MM.1S (cell line): Measurements from ENCODE around the gene MAN1C1.

Experiments
- DNase-seq: peaks from one replicate; pipeline ENCODE4 v3.0.0-alpha.2; 2015
- H2AFZ ChIP-seq: fragments of 300-600 bp; sonication (generic); 2 replicates; pipeline ENCODE4 v1.6.0; 2016; ENCODE audit warnings: antibody characterized with exemption, low read length
- H3F3A ChIP-seq: fragments of 300-600 bp; sonication (generic); 2 replicates; pipeline ENCODE4 v1.6.1; 2016; ENCODE audit warnings: mild to moderate bottlenecking, antibody characterized with exemption, low read length, moderate library complexity, mixed read lengths; ENCODE audit not compliant: insufficient read depth
- H3K27ac ChIP-seq: fragments of 300-600 bp; sonication (generic); 2 replicates; pipeline ENCODE4 v1.5.1; 2016; ENCODE audit warnings: mild to moderate bottlenecking, low read length
- H3K27me3 ChIP-seq: fragments of 300-600 bp; sonication (generic); replicated peaks from 2 replicates; pipeline ENCODE4 v1.6.0; 2016; ENCODE audit warnings: low read length; ENCODE audit not compliant: insufficient read depth
- H3K36me3 ChIP-seq: fragments of 300-600 bp; sonication (generic); replicated peaks from 2 replicates; pipeline ENCODE4 v1.6.1; 2016; ENCODE audit warnings: mild to moderate bottlenecking, low read length, mixed read lengths; ENCODE audit not compliant: insufficient read depth
- H3K4me1 ChIP-seq: fragments of 300-600 bp; sonication (generic); 2 replicates; pipeline ENCODE4 v1.6.1; 2016; ENCODE audit warnings: low read length, mixed read lengths
- H3K4me2 ChIP-seq: fragments of 300-600 bp; sonication (generic); 2 replicates; pipeline ENCODE4 v1.6.0; 2016; ENCODE audit warnings: low read depth, low read length
- H3K4me3 ChIP-seq: fragments of 300-600 bp; sonication (generic); 2 replicates; pipeline ENCODE4 v1.5.1; 2016; ENCODE audit warnings: low read length, mixed read lengths
- H3K79me2 ChIP-seq: fragments of 300-600 bp; sonication (generic); 2 replicates; pipeline ENCODE4 v1.6.1; 2016; ENCODE audit warnings: mixed run types, low read length, mixed read lengths
- H3K9ac ChIP-seq: fragments of 300-600 bp; sonication (generic); 2 replicates; pipeline ENCODE4 v1.6.1; 2016; ENCODE audit warnings: low read length, mixed read lengths
- H3K9me2 ChIP-seq: fragments of 300-600 bp; sonication (generic); replicated peaks from 2 replicates; pipeline ENCODE4 v1.6.1; 2016; ENCODE audit warnings: mild to moderate bottlenecking, low read length, mixed read lengths; ENCODE audit not compliant: insufficient read depth
- H3K9me3 ChIP-seq: fragments of 300-600 bp; sonication (generic); replicated peaks from 2 replicates; pipeline ENCODE4 v1.6.1; 2016; ENCODE audit warnings: mild to moderate bottlenecking, low read length, mixed read lengths; ENCODE audit not compliant: insufficient read depth
- H4K20me1 ChIP-seq: fragments of 300-600 bp; sonication (generic); 2 replicates; pipeline ENCODE4 v1.6.1; 2016; ENCODE audit warnings: mild to moderate bottlenecking, low read length, moderate library complexity, mixed read lengths; ENCODE audit not compliant: insufficient read depth
- CTCF ChIP-seq: fragments of 300-600 bp; sonication (generic); IDR thresholded peaks from 2 replicates; pipeline ENCODE4 v1.5.1; 2016; ENCODE audit warnings: antibody characterized with exemption, low read length, mixed read lengths
- EZH2 ChIP-seq: fragments of 300-600 bp; sonication (generic); optimal IDR thresholded peaks from 2 replicates; pipeline ENCODE3; 2017; ENCODE audit warnings: low read depth, mild to moderate bottlenecking, antibody characterized with exemption, low read length, mixed read lengths
- EZH2phosphoT487 ChIP-seq: fragments of 300-600 bp; sonication (generic); IDR thresholded peaks from 2 replicates; pipeline ENCODE4 v1.6.1; 2018; ENCODE audit warnings: antibody characterized with exemption, low read length

MAN1C1 gene

GRCh38 chr1:25728301-25728935 is 111.8 kb downstream of the MAN1C1 start:
- no peak overlapping the region for H3K4me2 ChIP-seq
- no peak overlapping the region for H3K4me3 ChIP-seq
- H3K79me2 ChIP-seq: no peaks in the 10 kb centered on the region
- H3K27ac ChIP-seq: no peak overlapping the region
- H3K9me3 ChIP-seq: no peaks in the 10 kb centered on the region
- no peaks in the 10 kb centered on the region for H3K9me2 ChIP-seq
- DNase-seq: no peak
- no peaks in the 10 kb centered on the region for H3K27me3 ChIP-seq
- H3F3A ChIP-seq: 0 out of 2 replicates have a peak, but pooled peaks cover 6% of the 10 kb centered on the region
- no peaks in the 10 kb centered on the region for H3K36me3 ChIP-seq
- H4K20me1 ChIP-seq: peaks cover 7% of the 10 kb centered on the region; the same call in 1 of the 2 replicates
- H3K9ac ChIP-seq: no peak overlapping the region
- TF ChIP-seq CTCF (no peak), EZH2 (no peak), EZH2phosphoT487 (no peak)
- no peak overlapping the region for H2AFZ ChIP-seq
- H3K4me1 ChIP-seq: peaks cover 16% of the 10 kb centered on the region

- H3K9me3 ChIP-seq: no peaks in the 10 kb centered on the region
These were observed 112.5 kb downstream of the MAN1C1 start for GRCh38 chr1:25729045-25729444.

GRCh38 chr1:25729790-25730644 is 113.4 kb downstream of the MAN1C1 start:
- Histone ChIP-seq H3K4me1 (peaks cover 16% of the 10 kb centered on the region), H3K9ac (no peak overlapping the region), H3K9me3 (no peaks in the 10 kb centered on the region), H4K20me1 (peaks cover 7% of the 10 kb centered on the region; the same call in 1 of the 2 replicates), H3F3A (0 out of 2 replicates have a peak, but pooled peaks cover 6% of the 10 kb centered on the region), H3K4me3 (no peak overlapping the region), H3K9me2 (no peaks in the 10 kb centered on the region), H3K79me2 (no peaks in the 10 kb centered on the region), H3K27ac (no peak overlapping the region), H3K36me3 (no peaks in the 10 kb centered on the region), H3K27me3 (no peaks in the 10 kb centered on the region), H3K4me2 (no peak overlapping the region; the same call in 1 of the 2 replicates), H2AFZ (no peak overlapping the region)
- no peak for DNase-seq
- TF ChIP-seq CTCF (no peak), EZH2 (no peak)

More at GRCh38 chr1:25729045-25729444, 112.5 kb downstream of the MAN1C1 start:
- Histone ChIP-seq H2AFZ (no peak overlapping the region), H3K36me3 (no peaks in the 10 kb centered on the region), H3K4me3 (no peak overlapping the region), H3K79me2 (no peaks in the 10 kb centered on the region), H3K4me1 (peaks cover 16% of the 10 kb centered on the region), H3K9ac (no peak overlapping the region), H3K4me2 (no peak overlapping the region), H3K27ac (no peak overlapping the region), H3F3A (0 out of 2 replicates have a peak, but pooled peaks cover 6% of the 10 kb centered on the region), H3K27me3 (no peaks in the 10 kb centered on the region), H3K9me2 (no peaks in the 10 kb centered on the region), H4K20me1 (peaks cover 7% of the 10 kb centered on the region; the same call in 1 of the 2 replicates)
- TF ChIP-seq CTCF (no peak), EZH2phosphoT487 (no peak), EZH2 (no peak)
- no peak for DNase-seq
